T47D (cell line): ENCODE measurements around the gene SRRM2.
A peak's percentile ranks its signal among the peaks of the same experiment; 100 is the strongest.

Experiments used
- DNase-seq, 2 experiments: peaks; one replicate each; pipeline versions ENCODE4 v3.0.0 to v3.0.0-alpha.2; 2011 to 2012; ENCODE audit warnings: low read depth in 1 of 2, low spot score in 1 of 2
- JUND ChIP-seq: IDR thresholded peaks from 2 replicates; pipeline ENCODE4 v1.6.1; 2012; ENCODE audit warnings: low read depth
- in situ Hi-C: cut with HindIII; loops from 2 replicates; pipeline ENCODE4 v1.10.0; 2016; ENCODE audit warnings: low sequenced_read_pairs, low pct_unique_long_range_greater_than_20kb

Gene SRRM2

GRCh38 chr16:2710021-2710710 is 42.3 kb upstream of the SRRM2 start:
- no peak for TF ChIP-seq JUND
- no peak for DNase-seq
- in situ Hi-C loops, result no loop called here

GRCh38 chr16:2710711-2711231 is 41.7 kb upstream of the SRRM2 start:
- no peak for TF ChIP-seq JUND
- DNase-seq, result no peak
- in situ Hi-C loops, result no loop called here

GRCh38 chr16:2711370-2712062 is 40.9 kb upstream of the SRRM2 start:
- in situ Hi-C loops, result no loop called here
- DNase-seq, result no peak
- TF ChIP-seq JUND, result no peak

GRCh38 chr16:2712063-2712441 is 40.4 kb upstream of the SRRM2 start:
- TF ChIP-seq JUND, result no peak
- in situ Hi-C loops, result no loop called here
- no peak for DNase-seq

- TF ChIP-seq JUND, result no peak
- no peak for DNase-seq
- in situ Hi-C loops, result no loop called here
Observed at GRCh38 chr16:2712546-2712945, 39.9 kb upstream of the SRRM2 start.

GRCh38 chr16:2713523-2713922 is 38.9 kb upstream of the SRRM2 start:
- no peak for DNase-seq
- in situ Hi-C loops, result no loop called here
- TF ChIP-seq JUND, result no peak

GRCh38 chr16:2713985-2714774 is 38.3 kb upstream of the SRRM2 start:
- no peak for TF ChIP-seq JUND
- in situ Hi-C loops, result no loop called here
- DNase-seq, result peak in 1 of 2 experiments; percentile 89

GRCh38 chr16:2715064-2715463 is 37.4 kb upstream of the SRRM2 start:
- in situ Hi-C loops, result no loop called here
- no peak for DNase-seq
- no peak for TF ChIP-seq JUND

GRCh38 chr16:2715519-2715918 is 36.9 kb upstream of the SRRM2 start:
- DNase-seq, result no peak
- no peak for TF ChIP-seq JUND
- in situ Hi-C loops, result no loop called here

GRCh38 chr16:2715966-2716885 is 36.2 kb upstream of the SRRM2 start:
- in situ Hi-C loops, result no loop called here
- DNase-seq, result peak; percentile 42 to 66
- no peak for TF ChIP-seq JUND

GRCh38 chr16:2716948-2717347 is 35.5 kb upstream of the SRRM2 start:
- TF ChIP-seq JUND, result no peak
- DNase-seq, result no peak
- in situ Hi-C loops, result no loop called here
